KMS-11 (cell line): Measurements from ENCODE around the gene LRCOL1.
A peak's percentile ranks its signal among the peaks of the same experiment; 100 is the strongest.

Source experiments
- H2AFZ ChIP-seq: fragments of 200-600 bp; sonication (generic); 2 replicates; pipeline ENCODE4 v1.6.1; 2016; ENCODE audit warnings: antibody characterized with exemption, mixed run types, low read depth
- H3K27ac ChIP-seq: fragments of 200-600 bp; sonication (generic); 2 replicates; pipeline ENCODE4 v1.6.1; 2016; ENCODE audit warnings: mild to moderate bottlenecking, mixed run types
- H3K27me3 ChIP-seq: fragments of 200-600 bp; sonication (generic); 2 replicates; pipeline ENCODE4 v1.6.1; 2017; ENCODE audit warnings: mild to moderate bottlenecking, low read depth, mixed run types, moderate library complexity; ENCODE audit not compliant: insufficient read depth
- H3K36me3 ChIP-seq: fragments of 200-600 bp; sonication (generic); 2 replicates; pipeline ENCODE4 v1.6.1; 2017; ENCODE audit warnings: mild to moderate bottlenecking, mixed run types; ENCODE audit not compliant: insufficient read depth
- H3K4me1 ChIP-seq: fragments of 200-600 bp; sonication (generic); 2 replicates; pipeline ENCODE4 v1.6.1; 2016; ENCODE audit warnings: mild to moderate bottlenecking, low read depth, mixed run types; ENCODE audit not compliant: poor library complexity, severe bottlenecking
- H3K4me2 ChIP-seq: fragments of 200-600 bp; sonication (generic); 2 replicates; pipeline ENCODE4 v1.7.0; 2016; ENCODE audit warnings: mild to moderate bottlenecking, mixed run types
- H3K4me3 ChIP-seq: fragments of 200-600 bp; sonication (generic); IDR thresholded peaks from 2 replicates; pipeline ENCODE4 v1.6.1; 2017; ENCODE audit warnings: low read depth, low read length, mixed read lengths; ENCODE audit not compliant: insufficient read depth
- H3K79me2 ChIP-seq: fragments of 200-600 bp; sonication (generic); 2 replicates; pipeline ENCODE4 v1.6.1; 2016; ENCODE audit warnings: low read depth, mixed run types; ENCODE audit not compliant: insufficient read depth
- H3K9ac ChIP-seq: fragments of 200-600 bp; sonication (generic); 2 replicates; pipeline ENCODE4 v1.6.1; 2016; ENCODE audit warnings: mild to moderate bottlenecking, mixed run types
- H4K20me1 ChIP-seq: fragments of 200-600 bp; sonication (generic); 2 replicates; pipeline ENCODE4 v1.6.1; 2016; ENCODE audit warnings: mild to moderate bottlenecking, mixed run types; ENCODE audit not compliant: insufficient read depth
- TF ChIP-seq, protein P1 (sequence below): fragments of 200-600 bp; sonication (generic); conservative IDR thresholded peaks from 2 replicates; pipeline ENCODE4 v1.6.1; 2017; ENCODE audit warnings: low read depth, mild to moderate bottlenecking, antibody characterized with exemption, low read length, moderate library complexity, mixed read lengths

LRCOL1 gene

GRCh38 chr12:132617822-132618682 is 7.7 kb upstream of the LRCOL1 start:
- TF ChIP-seq, protein P1, sequence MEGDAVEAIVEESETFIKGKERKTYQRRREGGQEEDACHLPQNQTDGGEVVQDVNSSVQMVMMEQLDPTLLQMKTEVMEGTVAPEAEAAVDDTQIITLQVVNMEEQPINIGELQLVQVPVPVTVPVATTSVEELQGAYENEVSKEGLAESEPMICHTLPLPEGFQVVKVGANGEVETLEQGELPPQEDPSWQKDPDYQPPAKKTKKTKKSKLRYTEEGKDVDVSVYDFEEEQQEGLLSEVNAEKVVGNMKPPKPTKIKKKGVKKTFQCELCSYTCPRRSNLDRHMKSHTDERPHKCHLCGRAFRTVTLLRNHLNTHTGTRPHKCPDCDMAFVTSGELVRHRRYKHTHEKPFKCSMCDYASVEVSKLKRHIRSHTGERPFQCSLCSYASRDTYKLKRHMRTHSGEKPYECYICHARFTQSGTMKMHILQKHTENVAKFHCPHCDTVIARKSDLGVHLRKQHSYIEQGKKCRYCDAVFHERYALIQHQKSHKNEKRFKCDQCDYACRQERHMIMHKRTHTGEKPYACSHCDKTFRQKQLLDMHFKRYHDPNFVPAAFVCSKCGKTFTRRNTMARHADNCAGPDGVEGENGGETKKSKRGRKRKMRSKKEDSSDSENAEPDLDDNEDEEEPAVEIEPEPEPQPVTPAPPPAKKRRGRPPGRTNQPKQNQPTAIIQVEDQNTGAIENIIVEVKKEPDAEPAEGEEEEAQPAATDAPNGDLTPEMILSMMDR, result no peak
- no peak overlapping the region for H3K9ac ChIP-seq
- H4K20me1 ChIP-seq, result no peaks in the 10 kb centered on the region
- H2AFZ ChIP-seq, result no peak overlapping the region
- H3K36me3 ChIP-seq, result no peaks in the 10 kb centered on the region
- H3K79me2 ChIP-seq, result no peaks in the 10 kb centered on the region
- H3K4me2 ChIP-seq, result no peak overlapping the region
- no peak overlapping the region for H3K27ac ChIP-seq
- no peak overlapping the region for H3K4me3 ChIP-seq
- H3K27me3 ChIP-seq, result no peaks in the 10 kb centered on the region
- H3K4me1 ChIP-seq, result no peaks in the 10 kb centered on the region

GRCh38 chr12:132617135-132617701 is 6.8 kb upstream of the LRCOL1 start:
- no peak overlapping the region for H2AFZ ChIP-seq
- H3K36me3 ChIP-seq, result no peaks in the 10 kb centered on the region
- H3K4me1 ChIP-seq, result no peaks in the 10 kb centered on the region
- H3K27ac ChIP-seq, result no peak overlapping the region
- no peak overlapping the region for H3K4me2 ChIP-seq
- no peaks in the 10 kb centered on the region for H3K79me2 ChIP-seq
- H4K20me1 ChIP-seq, result no peaks in the 10 kb centered on the region
- no peaks in the 10 kb centered on the region for H3K27me3 ChIP-seq
- TF ChIP-seq, protein P1, result no peak
- H3K9ac ChIP-seq, result no peak overlapping the region
- no peak overlapping the region for H3K4me3 ChIP-seq

DNA sequence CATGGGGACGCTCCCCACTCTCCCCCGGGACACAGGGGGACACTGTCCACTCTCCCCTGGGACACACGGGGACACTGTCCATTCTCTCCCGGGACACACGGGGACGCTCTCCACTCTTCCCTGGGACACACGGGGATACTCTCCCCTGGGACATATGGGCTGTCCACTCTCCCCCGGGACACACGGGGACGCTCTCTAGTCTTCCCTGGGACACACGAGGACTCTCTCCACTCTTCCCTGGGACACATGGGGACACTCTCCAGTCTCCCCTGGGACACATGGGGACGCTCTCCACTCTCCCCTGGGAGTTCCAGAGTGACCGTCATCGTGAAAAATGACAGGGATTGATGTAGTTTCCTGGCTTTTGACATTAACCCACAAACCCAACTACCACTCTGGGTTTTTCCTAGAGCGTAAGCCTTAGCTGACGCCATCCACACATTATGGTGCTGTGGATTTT is 5.2 kb upstream of the LRCOL1 start:
- Histone ChIP-seq H4K20me1 (no peaks in the 10 kb centered on the region), H3K4me1 (no peaks in the 10 kb centered on the region), H3K36me3 (no peaks in the 10 kb centered on the region), H2AFZ (no peak overlapping the region), H3K79me2 (no peaks in the 10 kb centered on the region), H3K27ac (no peak overlapping the region), H3K9ac (no peak overlapping the region), H3K27me3 (no peaks in the 10 kb centered on the region; the same call in 1 of the 2 replicates), H3K4me2 (no peak overlapping the region), H3K4me3 (no peak overlapping the region)
- TF ChIP-seq, protein P1, result no peak

- Histone ChIP-seq H2AFZ (no peak overlapping the region), H3K27ac (no peak overlapping the region), H3K4me1 (no peaks in the 10 kb centered on the region), H3K4me3 (no peak overlapping the region), H3K4me2 (no peak overlapping the region), H3K79me2 (no peaks in the 10 kb centered on the region), H3K9ac (no peak overlapping the region), H4K20me1 (no peaks in the 10 kb centered on the region), H3K27me3 (no peaks in the 10 kb centered on the region; the same call in 1 of the 2 replicates), H3K36me3 (no peaks in the 10 kb centered on the region)
- TF ChIP-seq, protein P1, result peak; percentile 72
These were observed 4.6 kb upstream of the LRCOL1 start for GRCh38 chr12:132614861-132615578.
